Parathyroid adenoma (tissue), 2 donors: ENCODE data around the gene RCBTB2.
A peak's percentile ranks its signal among the peaks of the same experiment; 100 is the strongest.

Experiments
- H2AFZ ChIP-seq: fragments of 300-600 bp; sonication (generic); one replicate; pipeline ENCODE4 v1.7.0; 2017; ENCODE audit warnings: antibody characterized with exemption, mild to moderate bottlenecking
- H3K27ac ChIP-seq: fragments of 300-600 bp; sonication (generic); one replicate; pipeline ENCODE4 v1.7.0; 2017
- H3K27me3 ChIP-seq: fragments of 300-600 bp; sonication (generic); one replicate; pipeline ENCODE4 v1.7.0; 2017; ENCODE audit warnings: low read length; ENCODE audit not compliant: control insufficient read depth, insufficient read depth
- H3K36me3 ChIP-seq: fragments of 300-600 bp; sonication (generic); one replicate; pipeline ENCODE4 v1.7.0; 2017; ENCODE audit warnings: low read length; ENCODE audit not compliant: control insufficient read depth, insufficient read depth
- H3K4me1 ChIP-seq: fragments of 300-600 bp; sonication (generic); one replicate; pipeline ENCODE4 v1.7.0; 2017; ENCODE audit warnings: control low read depth
- H3K4me2 ChIP-seq: fragments of 300-600 bp; sonication (generic); one replicate; pipeline ENCODE4 v1.7.0; 2017; ENCODE audit warnings: low read length
- H3K4me3 ChIP-seq: fragments of 300-600 bp; sonication (generic); one replicate; pipeline ENCODE4 v1.7.0; 2017; ENCODE audit warnings: low read depth, low read length
- H3K79me2 ChIP-seq: fragments of 300-600 bp; sonication (generic); one replicate; pipeline ENCODE4 v1.7.0; 2017; ENCODE audit warnings: control low read depth
- H3K9ac ChIP-seq: fragments of 300-600 bp; sonication (generic); one replicate; pipeline ENCODE4 v1.7.0; 2017; ENCODE audit warnings: mild to moderate bottlenecking
- H3K9me3 ChIP-seq: fragments of 300-600 bp; sonication (generic); one replicate; pipeline ENCODE4 v1.7.0; 2017; ENCODE audit warnings: low read length; ENCODE audit not compliant: control insufficient read depth
- CTCF ChIP-seq: fragments of 300-600 bp; sonication (generic); IDR thresholded peaks from one replicate; pipeline ENCODE4 v1.7.0; 2017; ENCODE audit warnings: antibody characterized with exemption, mild to moderate bottlenecking
- donor health status: primary hyperparathyroidism.

The RCBTB2 gene

GRCh38 chr13:48563626-48564025 lies 30.7 kb upstream of the RCBTB2 start:
- H3K79me2 ChIP-seq, result no peaks in the 10 kb centered on the region
- H3K4me2 ChIP-seq, result no peak overlapping the region
- no peak overlapping the region for H3K9ac ChIP-seq
- peaks cover 8% of the 10 kb centered on the region for H3K4me1 ChIP-seq
- H3K27ac ChIP-seq, result no peak overlapping the region
- no peaks in the 10 kb centered on the region for H3K36me3 ChIP-seq
- no peak overlapping the region for H3K4me3 ChIP-seq
- TF ChIP-seq CTCF, result no peak
- no peaks in the 10 kb centered on the region for H3K27me3 ChIP-seq
- no peaks in the 10 kb centered on the region for H3K9me3 ChIP-seq
- no peak overlapping the region for H2AFZ ChIP-seq

GRCh38 chr13:48562296-48563066 lies 29.6 kb upstream of the RCBTB2 start:
- H3K79me2 ChIP-seq, result no peaks in the 10 kb centered on the region
- no peak overlapping the region for H3K4me3 ChIP-seq
- H3K9me3 ChIP-seq, result no peaks in the 10 kb centered on the region
- no peak overlapping the region for H3K9ac ChIP-seq
- no peak overlapping the region for H2AFZ ChIP-seq
- no peaks in the 10 kb centered on the region for H3K36me3 ChIP-seq
- no peak for TF ChIP-seq CTCF
- H3K27me3 ChIP-seq, result no peaks in the 10 kb centered on the region
- no peak overlapping the region for H3K4me2 ChIP-seq
- no peak overlapping the region for H3K27ac ChIP-seq
- H3K4me1 ChIP-seq, result peaks cover 5% of the 10 kb centered on the region

GRCh38 chr13:48561466-48562235 lies 28.8 kb upstream of the RCBTB2 start:
- Histone ChIP-seq H3K9ac (no peak overlapping the region), H3K9me3 (no peaks in the 10 kb centered on the region), H3K27me3 (no peaks in the 10 kb centered on the region), H2AFZ (peak overlapping the region; percentile 28), H3K4me1 (peaks cover 5% of the 10 kb centered on the region), H3K4me3 (no peak overlapping the region), H3K79me2 (no peaks in the 10 kb centered on the region), H3K27ac (no peak overlapping the region), H3K4me2 (no peak overlapping the region), H3K36me3 (no peaks in the 10 kb centered on the region)
- TF ChIP-seq CTCF, result no peak

- H3K27ac ChIP-seq, result no peak overlapping the region
- H3K4me1 ChIP-seq, result peaks cover 5% of the 10 kb centered on the region
- H3K4me2 ChIP-seq, result no peak overlapping the region
- no peaks in the 10 kb centered on the region for H3K27me3 ChIP-seq
- no peaks in the 10 kb centered on the region for H3K36me3 ChIP-seq
- H3K9ac ChIP-seq, result no peak overlapping the region
- no peak for TF ChIP-seq CTCF
- H3K4me3 ChIP-seq, result no peak overlapping the region
- no peaks in the 10 kb centered on the region for H3K79me2 ChIP-seq
- no peak overlapping the region for H2AFZ ChIP-seq
- no peaks in the 10 kb centered on the region for H3K9me3 ChIP-seq
These were observed 27.9 kb upstream of the RCBTB2 start for GRCh38 chr13:48560657-48561337.
